Measurements from ENCODE around the gene HNRNPA3. TPM values are rescaled to one million over a fixed set of nuclear protein-coding genes. Genes with fewer than 3 reads are reported as not detected.

HNRNPA3 gene
- total RNA-seq, 1 experiment from 2014 or later, result 234 TPM

DNA sequence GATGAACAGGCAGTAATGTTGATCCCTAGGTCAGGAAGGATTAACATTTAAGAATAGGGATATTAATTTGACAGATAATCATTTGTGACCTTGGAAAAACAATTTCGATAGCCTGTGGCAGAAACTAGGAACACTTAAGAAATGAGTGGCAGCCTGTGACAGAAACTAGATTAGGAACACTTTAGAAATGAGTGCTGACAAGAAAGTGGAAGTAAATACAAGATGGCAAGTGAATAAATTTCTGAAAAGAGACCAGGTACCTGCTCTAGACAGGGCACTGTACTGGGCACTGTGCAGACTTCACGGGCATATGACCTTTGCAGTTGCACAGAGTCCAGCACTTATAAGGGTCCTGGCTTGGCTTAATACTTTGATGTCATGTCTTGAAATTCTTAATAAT lies 5.5 kb upstream of the HNRNPA3 start:
- Mint-ChIP-seq H3K27me3 (ENCODE audit: unreplicated experiment) (peaks cover 2% of the 10 kb centered on the region), H3K4me3 (ENCODE audit: low read depth, unreplicated experiment) (no peak overlapping the region), H3K36me3 (ENCODE audit: insufficient read depth, unreplicated experiment) (peaks cover 17% of the 10 kb centered on the region), H3K4me1 (ENCODE audit: low read depth, unreplicated experiment) (no peaks in the 10 kb centered on the region), H3K9me3 (ENCODE audit: low read depth, unreplicated experiment) (no peaks in the 10 kb centered on the region), H3K27ac (ENCODE audit: unreplicated experiment) (no peak overlapping the region)
- intact Hi-C loops (cut with micrococcal nuclease; ENCODE audit: unreplicated experiment), result no loop called here
- no TSS peak for BruUV-seq (replicated peaks)
- no peak for DNase-seq
- CTCF ChIA-PET, result no interaction called here
- TF ChIP-seq, protein P1, sequence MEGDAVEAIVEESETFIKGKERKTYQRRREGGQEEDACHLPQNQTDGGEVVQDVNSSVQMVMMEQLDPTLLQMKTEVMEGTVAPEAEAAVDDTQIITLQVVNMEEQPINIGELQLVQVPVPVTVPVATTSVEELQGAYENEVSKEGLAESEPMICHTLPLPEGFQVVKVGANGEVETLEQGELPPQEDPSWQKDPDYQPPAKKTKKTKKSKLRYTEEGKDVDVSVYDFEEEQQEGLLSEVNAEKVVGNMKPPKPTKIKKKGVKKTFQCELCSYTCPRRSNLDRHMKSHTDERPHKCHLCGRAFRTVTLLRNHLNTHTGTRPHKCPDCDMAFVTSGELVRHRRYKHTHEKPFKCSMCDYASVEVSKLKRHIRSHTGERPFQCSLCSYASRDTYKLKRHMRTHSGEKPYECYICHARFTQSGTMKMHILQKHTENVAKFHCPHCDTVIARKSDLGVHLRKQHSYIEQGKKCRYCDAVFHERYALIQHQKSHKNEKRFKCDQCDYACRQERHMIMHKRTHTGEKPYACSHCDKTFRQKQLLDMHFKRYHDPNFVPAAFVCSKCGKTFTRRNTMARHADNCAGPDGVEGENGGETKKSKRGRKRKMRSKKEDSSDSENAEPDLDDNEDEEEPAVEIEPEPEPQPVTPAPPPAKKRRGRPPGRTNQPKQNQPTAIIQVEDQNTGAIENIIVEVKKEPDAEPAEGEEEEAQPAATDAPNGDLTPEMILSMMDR (IDR thresholded peaks at IDR 0.05; ENCODE audit: unreplicated experiment), result no peak

DNA sequence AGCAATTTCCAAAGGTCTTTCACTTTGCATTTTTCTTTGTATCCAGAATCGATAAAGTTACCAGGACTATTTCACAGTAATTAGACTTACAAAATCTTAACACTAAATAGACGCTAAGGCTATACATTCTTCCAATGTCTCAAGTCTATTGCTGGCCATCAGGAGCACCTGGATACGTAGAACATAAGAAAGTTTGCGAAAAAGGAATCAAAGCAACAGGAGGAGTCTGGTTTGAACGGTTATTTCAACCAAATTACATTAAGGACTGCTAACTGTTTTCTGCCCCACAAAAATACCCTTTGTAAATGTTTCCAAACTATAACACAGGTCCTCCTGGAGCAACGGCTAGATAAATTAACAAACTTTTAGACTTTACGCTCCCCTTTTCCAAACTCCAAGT lies 1.4 kb upstream of the HNRNPA3 start:
- no TSS peak for BruUV-seq (replicated peaks)
- DNase-seq, result no peak
- Mint-ChIP-seq H3K4me1 (ENCODE audit: low read depth, unreplicated experiment) (peaks cover 12% of the 10 kb centered on the region), H3K36me3 (ENCODE audit: insufficient read depth, unreplicated experiment) (peaks cover 58% of the 10 kb centered on the region), H3K4me3 (ENCODE audit: low read depth, unreplicated experiment) (peak overlapping the region; percentile 85), H3K27ac (ENCODE audit: unreplicated experiment) (peak overlapping the region; percentile 100), H3K9me3 (ENCODE audit: low read depth, unreplicated experiment) (no peaks in the 10 kb centered on the region), H3K27me3 (ENCODE audit: unreplicated experiment) (peaks cover 13% of the 10 kb centered on the region)
- intact Hi-C loops (cut with micrococcal nuclease; ENCODE audit: unreplicated experiment), result no loop called here
- TF ChIP-seq, protein P1 (IDR thresholded peaks at IDR 0.05; ENCODE audit: unreplicated experiment), result no peak
- CTCF ChIA-PET, result interaction anchor here (0.8 to 1.3 kb wide), 4 partner anchors 9 to 55 kb away, joined by 3 to 7 read pairs (median 4); no protein-coding TSS in a partner anchor

DNA sequence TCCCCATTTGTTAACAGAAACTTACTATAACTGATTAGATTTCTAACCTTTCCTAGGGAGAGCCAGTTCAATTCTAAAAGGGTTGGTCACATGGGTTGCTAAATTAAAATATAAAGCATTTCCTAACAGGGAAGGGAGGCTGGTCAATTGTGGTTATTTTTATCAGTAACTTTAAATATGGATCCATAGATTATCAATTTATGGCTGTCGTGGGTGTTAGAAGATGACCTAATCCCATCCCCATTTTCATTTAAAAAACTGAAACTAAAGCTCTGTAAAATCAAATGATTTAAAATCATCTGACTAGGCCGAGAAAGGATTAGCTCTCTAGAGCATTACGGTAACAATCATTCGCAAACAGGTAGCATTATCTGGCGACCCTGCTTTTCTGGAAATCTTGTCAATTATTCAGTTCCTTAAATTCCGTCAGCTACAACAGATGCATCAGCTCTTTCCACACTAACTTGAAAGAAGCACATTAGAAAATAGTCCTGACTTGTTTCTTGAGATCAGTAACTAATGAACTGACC lies 953 bp upstream of the HNRNPA3 start:
- H3K27me3 Mint-ChIP-seq (ENCODE audit: unreplicated experiment), result peaks cover 13% of the 10 kb centered on the region
- intact Hi-C loops (cut with micrococcal nuclease; ENCODE audit: unreplicated experiment), result loop anchor here (1.0 to 2.0 kb wide), 2 partner anchors 25 to 40 kb away; no protein-coding TSS in a partner anchor
- H3K27ac Mint-ChIP-seq (ENCODE audit: unreplicated experiment), result peak overlapping the region; percentile 100

DNA sequence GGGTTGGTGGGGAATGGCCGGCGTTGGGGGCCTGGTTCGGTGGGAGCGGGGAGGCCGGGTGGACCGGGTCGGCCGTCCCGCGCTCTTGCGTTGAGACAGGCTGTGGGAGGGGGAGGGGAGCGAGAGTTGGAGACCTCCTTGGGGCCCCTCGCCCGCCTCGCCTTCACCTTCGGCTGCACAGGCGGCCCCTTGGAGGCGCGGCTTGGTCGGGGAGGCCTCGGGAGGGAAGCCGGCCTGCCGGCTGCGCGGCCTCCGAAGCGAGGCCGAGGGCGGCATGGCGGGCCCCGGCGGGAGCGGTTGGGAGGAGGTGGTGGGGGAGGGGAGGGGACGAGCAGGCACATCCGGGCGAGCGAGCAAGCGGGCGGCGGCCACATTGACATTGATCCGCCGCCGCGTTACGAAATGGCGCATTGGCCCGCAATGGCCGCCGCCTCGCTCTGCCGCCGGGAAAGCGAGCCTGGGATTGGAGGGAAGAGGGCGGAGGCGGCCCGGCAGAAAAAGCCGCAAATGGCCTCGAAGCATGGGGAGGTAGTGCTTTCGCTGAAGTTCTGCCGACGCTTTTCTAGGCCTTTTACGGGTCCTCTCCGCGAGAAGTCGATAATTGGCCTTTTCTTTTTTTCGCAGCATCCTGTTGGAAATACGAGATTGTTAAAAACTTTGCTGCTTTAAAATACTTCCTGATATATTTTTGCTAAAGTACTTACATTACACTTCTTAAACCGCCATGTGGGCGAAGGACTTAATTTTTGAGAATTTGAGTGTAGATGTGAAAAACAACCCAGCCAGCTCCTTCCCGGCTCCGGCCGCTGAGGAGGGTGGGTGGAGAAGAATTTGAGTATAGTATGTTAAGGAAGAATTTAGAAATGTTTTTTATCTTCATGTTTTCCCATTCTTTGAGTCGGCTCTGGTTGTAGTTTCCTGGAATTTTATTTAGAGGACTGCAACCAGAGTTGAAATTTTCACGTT lies 580 bp downstream of the HNRNPA3 start:
- CTCF ChIA-PET, result interaction anchor here (0.7 to 2.2 kb wide), 2 partner anchors 14 to 48 kb away, joined by 3 to 14 read pairs; no protein-coding TSS in a partner anchor
- Mint-ChIP-seq H3K27me3 (ENCODE audit: unreplicated experiment) (peaks cover 13% of the 10 kb centered on the region), H3K9me3 (ENCODE audit: low read depth, unreplicated experiment) (no peaks in the 10 kb centered on the region), H3K27ac (ENCODE audit: unreplicated experiment) (peak overlapping the region; percentile 100), H3K36me3 (ENCODE audit: insufficient read depth, unreplicated experiment) (peaks cover 78% of the 10 kb centered on the region), H3K4me3 (ENCODE audit: low read depth, unreplicated experiment) (peak overlapping the region; percentile 85), H3K4me1 (ENCODE audit: low read depth, unreplicated experiment) (peaks cover 29% of the 10 kb centered on the region)
- intact Hi-C loops (cut with micrococcal nuclease; ENCODE audit: unreplicated experiment), result loop anchor here (1.0 to 2.0 kb wide), 2 partner anchors 26 to 42 kb away; no protein-coding TSS in a partner anchor
- peak; percentile 94 for DNase-seq
- TF ChIP-seq, protein P1 (IDR thresholded peaks at IDR 0.05; ENCODE audit: unreplicated experiment), result no peak
- no TSS peak for BruUV-seq (replicated peaks)

More for the DNA sequence above, 953 bp upstream of the HNRNPA3 start:
- DNase-seq, result no peak
- H3K9me3 Mint-ChIP-seq (ENCODE audit: low read depth, unreplicated experiment), result no peaks in the 10 kb centered on the region
- TSS peak; percentile 95 for BruUV-seq (replicated peaks)
- CTCF ChIA-PET, result interaction anchor here (0.8 to 1.3 kb wide), 4 partner anchors 9 to 55 kb away, joined by 3 to 7 read pairs (median 4); no protein-coding TSS in a partner anchor
- H3K36me3 Mint-ChIP-seq (ENCODE audit: insufficient read depth, unreplicated experiment), result peaks cover 62% of the 10 kb centered on the region
- peaks cover 16% of the 10 kb centered on the region for H3K4me1 Mint-ChIP-seq (ENCODE audit: low read depth, unreplicated experiment)
- peak overlapping the region; percentile 85 for H3K4me3 Mint-ChIP-seq (ENCODE audit: low read depth, unreplicated experiment)
- TF ChIP-seq, protein P1 (IDR thresholded peaks at IDR 0.05; ENCODE audit: unreplicated experiment), result no peak

All from Calu3 (cell line).